ENCODE measurements around the gene HRK.

GRCh38 chr12:116880213-116880816, 926 bp downstream of the HRK start:
- TF ChIP-seq, protein P1, sequence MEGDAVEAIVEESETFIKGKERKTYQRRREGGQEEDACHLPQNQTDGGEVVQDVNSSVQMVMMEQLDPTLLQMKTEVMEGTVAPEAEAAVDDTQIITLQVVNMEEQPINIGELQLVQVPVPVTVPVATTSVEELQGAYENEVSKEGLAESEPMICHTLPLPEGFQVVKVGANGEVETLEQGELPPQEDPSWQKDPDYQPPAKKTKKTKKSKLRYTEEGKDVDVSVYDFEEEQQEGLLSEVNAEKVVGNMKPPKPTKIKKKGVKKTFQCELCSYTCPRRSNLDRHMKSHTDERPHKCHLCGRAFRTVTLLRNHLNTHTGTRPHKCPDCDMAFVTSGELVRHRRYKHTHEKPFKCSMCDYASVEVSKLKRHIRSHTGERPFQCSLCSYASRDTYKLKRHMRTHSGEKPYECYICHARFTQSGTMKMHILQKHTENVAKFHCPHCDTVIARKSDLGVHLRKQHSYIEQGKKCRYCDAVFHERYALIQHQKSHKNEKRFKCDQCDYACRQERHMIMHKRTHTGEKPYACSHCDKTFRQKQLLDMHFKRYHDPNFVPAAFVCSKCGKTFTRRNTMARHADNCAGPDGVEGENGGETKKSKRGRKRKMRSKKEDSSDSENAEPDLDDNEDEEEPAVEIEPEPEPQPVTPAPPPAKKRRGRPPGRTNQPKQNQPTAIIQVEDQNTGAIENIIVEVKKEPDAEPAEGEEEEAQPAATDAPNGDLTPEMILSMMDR (IDR thresholded peaks at IDR 0.05; ENCODE audit: low read depth, low read length) = no peak
- TF ChIP-seq EZH2phosphoT487 (IDR thresholded peaks at IDR 0.05; ENCODE audit: low read depth) = no peak
